Activated CD8-positive, alpha-beta memory T cell treated with anti-CD3 and anti-CD28 coated beads, Interleukin-2, amount 50 U/mL, for 48 hours (primary cell): Measurements from ENCODE around the gene LUZP2.
"Not testable (repeated sequence)": the region's sequence is repeated elsewhere in the genome, so short reads cannot be mapped to it uniquely, and the experiment has no call there.

Experiments
- DNase-seq: peaks from one replicate; pipeline ENCODE4 v3.0.0-alpha.2; 2020

Gene LUZP2

GRCh38 chr11:24932110-24933000, 435.5 kb downstream of the LUZP2 start:
- no peak for DNase-seq

DNA sequence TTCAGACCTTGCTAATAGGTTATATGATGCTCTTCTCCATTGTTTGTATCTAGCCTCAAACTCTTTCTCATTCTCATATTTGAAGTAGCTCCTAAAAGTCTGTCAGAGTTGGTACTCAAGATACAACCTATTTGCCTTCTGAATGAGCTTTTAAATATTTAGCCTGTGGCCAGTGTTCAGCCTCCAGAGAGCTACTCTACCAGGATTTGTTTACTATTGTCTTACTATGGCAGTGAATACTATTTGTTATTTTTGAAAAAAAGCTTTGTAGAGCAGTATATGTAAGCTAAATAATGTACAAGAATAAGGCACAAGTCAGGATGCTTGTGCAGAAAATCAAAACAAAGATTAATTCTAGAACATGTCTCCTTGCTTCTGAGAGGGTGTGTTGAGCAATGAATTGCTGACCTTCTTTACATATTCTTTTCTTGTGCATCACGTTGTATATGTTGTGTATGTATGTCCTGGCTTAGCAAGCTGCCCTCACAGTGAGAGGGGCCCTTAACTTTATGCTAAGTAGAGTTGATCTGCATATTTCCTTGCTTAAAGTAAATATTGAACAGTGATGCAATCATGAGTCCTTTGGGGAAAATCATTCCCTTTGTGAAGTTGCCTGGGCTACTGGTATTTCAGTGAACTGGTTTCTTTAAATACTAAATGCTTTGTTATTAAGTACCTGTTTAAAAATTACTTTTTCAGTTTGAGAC, 438.0 kb downstream of the LUZP2 start:
- no peak for DNase-seq

DNA sequence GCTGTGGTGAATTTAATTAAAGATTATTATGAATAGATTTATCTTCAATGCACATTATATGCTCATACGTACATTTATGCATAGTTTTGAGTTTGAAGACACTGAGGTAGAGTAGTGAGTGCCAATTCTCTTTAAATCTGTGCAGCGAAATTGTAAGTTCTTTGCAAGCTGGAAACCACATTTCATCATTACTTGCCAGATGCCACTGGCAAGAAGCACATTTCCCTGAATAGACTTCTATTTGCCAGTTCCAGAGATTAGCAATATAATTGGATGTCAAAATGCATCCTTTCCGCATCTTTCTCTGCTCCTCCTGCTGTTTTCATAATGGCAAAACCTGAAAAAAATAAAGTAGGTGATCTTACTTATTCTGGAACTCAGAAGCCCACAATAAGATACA, 448.0 kb downstream of the LUZP2 start:
- no peak for DNase-seq

- no peak for DNase-seq
These were observed 452.6 kb downstream of the LUZP2 start for GRCh38 chr11:24949406-24949805.

- no peak for DNase-seq
These were observed 467.0 kb downstream of the LUZP2 start for GRCh38 chr11:24963852-24964251.

DNA sequence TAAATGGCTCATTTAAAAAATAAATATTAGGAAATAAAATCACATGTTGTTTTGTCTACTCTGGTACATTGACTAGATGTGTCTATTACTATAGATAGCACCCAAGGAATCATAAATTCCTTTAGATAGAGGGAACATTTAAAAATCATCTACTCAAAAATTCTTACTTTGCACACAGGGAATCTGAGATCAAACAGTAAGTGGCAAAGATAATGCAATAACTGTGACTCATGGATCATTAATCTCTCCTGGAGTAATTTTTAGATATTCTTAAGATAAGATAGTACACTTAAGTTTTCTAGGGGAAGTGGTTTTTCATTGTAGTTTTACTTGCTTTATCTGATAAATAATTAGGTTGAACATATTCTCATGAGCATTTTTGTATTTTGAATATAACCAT, 468.9 kb downstream of the LUZP2 start:
- DNase-seq: no peak

DNA sequence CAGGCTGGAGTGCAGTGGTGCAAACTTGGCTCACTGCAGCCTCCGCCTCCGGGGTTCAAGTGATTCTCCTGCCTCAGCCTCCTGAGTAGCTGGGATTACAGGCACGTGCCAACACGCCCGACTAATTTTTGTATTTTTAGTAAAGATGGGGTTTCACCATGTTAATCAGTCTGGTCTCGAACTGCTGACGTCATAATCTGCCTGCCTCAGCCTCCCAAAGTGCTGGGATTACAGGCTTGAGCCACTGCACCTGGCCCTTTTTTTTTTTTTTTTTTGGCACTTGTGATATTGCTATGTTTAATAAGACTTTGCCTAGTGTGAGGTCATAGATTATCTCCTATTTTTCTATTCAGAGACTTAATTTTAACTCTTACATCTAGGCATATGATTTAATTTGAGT, 497.1 kb downstream of the LUZP2 start:
- DNase-seq: not testable (repeated sequence)

GRCh38 chr11:24999929-25000328, 503.1 kb downstream of the LUZP2 start:
- DNase-seq: not testable (repeated sequence)

- no peak for DNase-seq
These were observed 540.6 kb downstream of the LUZP2 start for GRCh38 chr11:25037431-25037830.

- no peak for DNase-seq
These were observed 541.3 kb downstream of the LUZP2 start for GRCh38 chr11:25038131-25038530.

DNA sequence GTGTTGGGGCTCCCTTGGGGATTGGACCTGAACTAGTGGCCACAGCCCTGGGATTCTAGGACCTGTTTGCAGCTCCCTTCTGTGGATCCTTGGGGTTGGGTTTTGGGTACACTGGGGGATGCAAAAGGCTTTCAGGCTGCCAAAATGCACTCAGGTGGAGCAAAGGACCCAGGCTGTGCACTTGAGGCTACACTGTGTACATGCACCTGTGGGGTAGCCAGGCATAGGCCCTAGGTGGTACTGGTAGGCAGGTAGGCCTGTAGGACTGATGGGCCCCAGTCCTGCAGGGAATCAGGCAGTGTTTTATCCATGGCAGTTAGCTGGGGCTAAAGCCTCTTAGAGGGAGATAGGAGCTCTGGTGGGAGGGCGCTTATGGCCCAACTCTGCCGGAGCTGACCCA, 542.3 kb downstream of the LUZP2 start:
- DNase-seq: no peak

GRCh38 chr11:25048632-25049031, 551.8 kb downstream of the LUZP2 start:
- no peak for DNase-seq

- no peak for DNase-seq
These were observed 556.0 kb downstream of the LUZP2 start for GRCh38 chr11:25052844-25053243.

- no peak for DNase-seq
These were observed 561.0 kb downstream of the LUZP2 start for GRCh38 chr11:25057861-25058260.

- no peak for DNase-seq
These were observed 568.9 kb downstream of the LUZP2 start for GRCh38 chr11:25065746-25066145.

DNA sequence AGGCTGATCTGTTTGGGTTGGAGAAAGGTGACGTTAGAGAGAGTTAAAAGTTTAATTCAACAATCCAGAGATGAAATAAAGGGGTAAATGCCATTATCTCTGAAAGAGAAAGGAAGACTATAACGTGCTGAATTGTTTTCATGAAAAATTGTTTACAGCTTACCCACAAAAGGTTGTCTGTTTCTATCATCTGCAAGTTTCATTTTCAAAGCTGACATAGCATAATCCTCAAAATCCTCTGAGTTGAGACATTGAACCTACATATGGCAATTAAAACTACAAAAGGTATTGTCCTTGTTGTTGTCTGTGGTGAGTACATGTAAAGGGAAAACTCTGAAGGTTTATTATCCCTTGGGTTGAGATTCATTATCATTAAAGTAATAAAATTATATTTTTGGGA, 569.9 kb downstream of the LUZP2 start:
- no peak for DNase-seq

DNA sequence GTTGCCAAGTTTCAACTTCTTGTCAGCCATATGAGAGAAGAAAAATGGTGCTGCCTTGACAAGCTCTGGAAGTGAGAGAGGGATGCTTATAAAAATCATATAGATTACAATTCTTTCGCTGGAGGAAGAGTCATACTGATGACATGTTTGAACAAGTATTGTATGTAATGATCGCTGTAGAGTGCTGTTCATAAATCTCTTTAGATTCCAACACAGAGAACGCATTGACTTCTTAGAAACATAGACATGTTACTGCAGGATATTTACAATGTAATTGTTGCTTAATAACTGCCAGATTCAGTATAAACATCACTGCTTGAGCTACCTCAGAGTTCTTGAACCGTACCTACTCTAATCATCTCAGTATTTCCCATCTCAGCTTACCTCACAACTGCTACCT, 571.6 kb downstream of the LUZP2 start:
- no peak for DNase-seq

GRCh38 chr11:25094085-25094802, 597.4 kb downstream of the LUZP2 start:
- no peak for DNase-seq

- no peak for DNase-seq
These were observed 622.6 kb downstream of the LUZP2 start for GRCh38 chr11:25119416-25119815.
